Fibroblast of skin of scalp (primary cell): ENCODE measurements around the gene TSPAN11.

Experiments
- DNase-seq: peaks from one replicate; pipeline ENCODE4 v3.0.0-alpha.2; 2013

The TSPAN11 gene

DNA sequence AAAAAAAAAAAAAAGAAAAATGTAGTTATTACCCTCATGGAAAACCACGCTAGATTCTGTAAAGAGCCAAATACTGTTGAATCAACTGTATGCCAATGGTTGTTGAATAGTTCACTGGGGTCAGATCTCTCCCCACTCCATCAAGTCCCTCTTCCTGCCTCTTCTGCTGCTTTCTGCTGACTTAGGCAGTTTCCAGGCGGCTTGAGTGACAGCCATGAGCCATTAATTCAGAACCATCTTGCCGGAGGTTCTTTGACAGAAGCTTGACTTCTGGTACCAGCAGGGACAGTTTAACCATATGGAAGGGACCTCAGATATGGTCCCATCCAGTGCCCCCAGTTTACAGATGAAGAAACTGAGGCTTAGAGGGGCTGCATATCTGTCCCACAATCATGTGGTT lies 34.5 kb downstream of the TSPAN11 start:
- no peak for DNase-seq

DNA sequence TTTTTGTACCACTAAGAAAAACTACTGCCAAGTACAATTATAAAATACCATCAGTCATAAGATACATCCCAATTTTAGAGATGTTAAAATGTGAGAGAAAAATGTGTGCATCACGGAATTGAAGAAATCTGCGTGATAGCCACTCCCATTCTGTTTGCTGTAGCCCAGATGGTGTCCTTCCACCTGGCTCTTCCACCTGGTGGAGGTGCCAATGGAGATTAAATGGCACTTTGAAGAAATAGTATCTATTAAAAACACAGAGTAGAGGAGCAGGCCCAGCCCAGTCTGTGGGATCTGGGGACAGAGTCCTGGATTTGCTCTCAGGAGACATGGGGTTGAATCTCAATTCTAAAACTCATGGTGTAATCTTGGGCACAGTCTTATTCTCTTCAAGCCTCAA lies 35.5 kb downstream of the TSPAN11 start:
- DNase-seq, result no peak

DNA sequence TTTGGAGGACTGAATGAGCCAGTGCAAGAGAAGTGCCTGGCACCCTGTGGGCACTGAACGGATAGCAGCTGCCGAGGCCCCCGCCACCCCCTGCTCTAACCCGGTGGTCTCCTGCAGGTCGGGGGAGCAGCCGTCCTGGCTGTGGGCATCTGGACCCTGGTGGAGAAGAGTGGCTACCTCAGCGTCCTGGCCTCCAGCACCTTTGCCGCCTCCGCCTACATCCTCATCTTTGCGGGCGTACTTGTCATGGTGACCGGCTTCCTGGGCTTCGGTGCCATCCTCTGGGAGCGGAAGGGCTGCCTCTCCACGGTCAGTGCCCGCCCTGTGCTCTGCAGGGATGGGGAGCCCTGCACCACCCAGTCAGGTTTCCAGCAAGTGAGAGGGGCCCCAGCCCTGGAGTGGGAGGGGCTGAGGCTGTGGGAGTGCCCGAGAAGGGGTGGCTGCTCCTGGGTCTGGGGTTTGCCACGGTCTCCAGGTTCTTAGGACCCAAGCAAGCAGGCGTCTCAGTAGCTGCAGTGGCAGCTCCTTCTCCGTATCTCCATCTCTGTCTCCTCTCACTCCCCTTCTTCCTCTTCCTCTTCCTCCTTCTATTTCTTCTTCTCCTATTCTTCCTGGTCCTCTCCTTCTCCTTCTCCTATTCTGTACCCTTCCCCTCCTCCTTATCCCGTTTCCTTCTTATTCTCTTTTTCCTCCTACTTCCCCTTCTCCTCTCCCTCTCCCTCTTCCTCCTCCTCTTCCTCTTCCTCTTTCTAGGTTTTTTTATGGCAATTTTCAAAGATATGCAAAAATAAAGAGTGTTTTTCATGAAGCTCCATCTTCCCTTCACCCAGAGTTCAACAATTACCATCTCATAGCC lies 37.4 kb downstream of the TSPAN11 start:
- DNase-seq, result no peak

DNA sequence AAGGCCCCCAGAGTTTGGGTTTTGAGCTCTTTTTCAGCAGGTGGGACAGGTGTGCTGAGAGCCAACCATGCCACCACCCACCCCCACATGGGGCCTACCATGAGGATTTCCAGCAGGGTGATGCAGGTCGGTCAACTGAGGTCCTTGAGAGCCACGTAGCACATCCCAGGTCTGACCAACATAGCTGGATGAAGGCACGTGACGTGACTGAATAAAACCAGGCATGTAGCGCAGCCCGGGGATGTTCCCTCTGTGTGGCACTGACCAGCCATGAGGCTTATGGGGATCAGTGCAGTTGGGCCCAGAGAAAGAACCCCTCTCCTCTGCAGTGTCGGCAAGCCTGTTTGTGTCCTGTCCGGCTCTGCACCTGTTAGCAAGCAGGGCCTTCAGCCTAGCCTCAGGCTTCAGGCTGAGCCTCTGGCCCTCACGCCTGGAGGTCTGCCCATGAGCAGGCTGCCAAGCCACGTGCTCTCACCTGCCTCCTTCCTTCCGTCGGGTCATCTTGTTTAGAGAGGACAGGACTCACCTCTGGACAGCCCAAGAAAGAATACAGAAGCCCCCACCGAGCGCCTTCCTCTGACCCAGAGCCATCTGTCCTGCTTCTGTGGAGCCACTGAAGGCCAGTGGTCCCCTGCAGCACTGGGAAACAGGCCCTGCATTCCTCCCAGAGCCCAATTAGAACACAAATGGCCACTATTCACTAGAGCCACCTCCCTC lies 38.5 kb downstream of the TSPAN11 start:
- DNase-seq, result no peak

DNA sequence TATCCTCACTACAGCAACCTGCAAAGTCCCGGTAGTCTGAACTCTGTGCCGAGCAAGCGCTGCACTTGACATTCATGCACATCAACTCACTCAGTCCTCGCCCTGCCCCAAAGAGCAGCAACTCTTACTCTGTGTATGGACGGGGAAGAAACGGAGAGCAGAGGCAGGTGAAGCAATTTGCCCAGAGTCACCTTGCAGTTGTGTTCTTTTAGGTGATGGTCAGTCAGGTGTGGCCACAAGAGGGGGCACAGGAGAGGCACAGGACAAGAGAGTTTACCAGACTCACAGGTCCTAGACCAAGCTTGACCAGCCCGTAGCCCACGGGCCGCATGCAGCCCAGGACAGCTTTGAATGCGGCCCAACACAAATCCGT lies 39.1 kb downstream of the TSPAN11 start:
- DNase-seq, result no peak

DNA sequence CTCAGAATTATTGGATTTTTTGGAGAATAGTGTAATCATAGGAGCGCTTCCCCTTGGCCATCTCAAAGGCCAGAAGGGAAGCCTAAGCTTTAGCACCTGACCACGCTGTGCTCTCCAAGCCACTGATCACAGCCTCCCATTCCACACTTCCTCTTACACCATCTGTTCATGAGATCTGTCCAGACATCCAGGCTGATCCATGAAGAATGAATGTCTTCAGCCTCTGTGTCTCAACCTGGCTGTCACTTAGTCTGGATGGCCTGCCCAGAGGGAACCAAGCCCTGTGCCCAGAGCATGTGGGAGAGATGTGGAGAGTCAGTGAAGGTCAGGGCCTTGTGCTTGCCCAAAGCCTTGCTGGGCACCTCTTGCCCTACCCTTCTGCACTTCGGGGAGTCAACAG lies 40.5 kb downstream of the TSPAN11 start:
- no peak for DNase-seq

DNA sequence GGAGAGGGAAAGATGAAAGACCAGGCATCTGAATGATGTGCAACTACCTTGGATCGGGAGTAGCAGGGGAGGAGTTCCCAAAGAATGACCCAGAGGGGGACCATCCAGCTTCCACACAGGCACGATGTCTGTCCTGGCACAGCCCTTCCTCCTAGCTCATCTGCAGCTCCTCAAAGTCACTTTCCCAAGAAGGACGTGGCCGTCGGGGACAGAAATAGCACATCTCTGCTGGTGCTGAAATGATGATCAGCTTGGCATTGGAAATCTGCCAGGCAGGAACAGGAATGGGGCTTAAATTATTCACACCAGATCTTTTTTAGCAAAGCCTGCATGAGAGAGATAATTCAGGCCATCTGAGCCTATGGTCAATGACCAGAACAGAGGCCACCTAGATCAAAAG lies 41.7 kb downstream of the TSPAN11 start:
- DNase-seq, result no peak

DNA sequence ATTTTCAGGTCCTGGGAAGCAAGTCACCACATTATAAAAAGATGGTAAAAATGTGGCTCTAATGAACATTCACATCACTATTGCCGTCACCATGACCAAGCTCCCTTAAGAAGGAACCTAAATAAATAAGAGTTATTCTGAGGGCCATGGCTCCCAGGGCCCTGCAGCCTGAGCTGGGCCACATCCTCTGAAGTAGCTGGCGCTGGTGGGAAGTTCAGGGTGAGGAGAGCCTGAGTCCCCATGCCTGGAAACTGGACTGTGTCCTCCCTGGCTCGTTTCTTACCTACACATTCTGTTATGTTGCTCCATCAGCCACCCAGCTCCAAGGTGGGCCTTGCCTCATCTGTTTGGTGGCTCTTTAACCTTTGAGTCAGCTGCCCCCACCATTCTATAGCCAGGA lies 42.5 kb downstream of the TSPAN11 start:
- no peak for DNase-seq

DNA sequence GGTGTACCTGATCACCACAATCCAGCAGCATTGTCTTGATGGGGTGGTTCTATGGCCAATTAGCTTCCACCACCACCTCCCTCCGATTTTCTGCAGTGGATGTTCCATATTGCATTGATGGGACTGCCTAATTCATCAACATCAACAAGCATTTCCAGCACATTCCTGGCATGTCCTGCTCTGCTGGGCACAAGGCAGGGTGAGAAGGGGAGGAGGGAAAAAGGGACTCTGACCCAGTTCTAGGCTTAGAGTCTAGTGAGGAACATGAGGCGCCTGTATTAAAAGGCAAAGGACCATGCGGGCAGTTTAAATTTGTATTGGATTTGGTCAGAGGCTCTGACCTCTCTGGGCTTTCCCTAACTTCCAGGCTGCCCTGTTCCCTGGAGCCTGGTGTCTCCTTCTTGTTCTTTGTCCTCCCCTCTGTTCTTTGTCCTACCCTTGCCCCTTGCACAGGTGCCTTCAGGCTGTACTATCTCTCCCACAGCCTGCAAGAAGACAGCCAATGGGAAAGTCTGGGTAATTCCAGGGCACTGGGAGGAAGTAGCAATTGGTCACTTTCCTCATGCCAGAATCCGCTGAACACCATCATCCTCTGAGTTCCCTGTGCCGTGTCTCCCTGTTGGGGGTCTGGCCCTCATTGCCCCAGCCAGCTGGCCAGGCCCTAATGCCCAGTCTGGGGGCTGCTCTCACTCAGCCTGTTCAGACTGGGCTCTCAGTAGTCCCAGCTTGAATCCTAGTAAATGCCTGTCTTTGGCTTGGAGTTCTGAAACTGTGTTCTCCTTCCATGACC lies 43.3 kb downstream of the TSPAN11 start:
- no peak for DNase-seq

DNA sequence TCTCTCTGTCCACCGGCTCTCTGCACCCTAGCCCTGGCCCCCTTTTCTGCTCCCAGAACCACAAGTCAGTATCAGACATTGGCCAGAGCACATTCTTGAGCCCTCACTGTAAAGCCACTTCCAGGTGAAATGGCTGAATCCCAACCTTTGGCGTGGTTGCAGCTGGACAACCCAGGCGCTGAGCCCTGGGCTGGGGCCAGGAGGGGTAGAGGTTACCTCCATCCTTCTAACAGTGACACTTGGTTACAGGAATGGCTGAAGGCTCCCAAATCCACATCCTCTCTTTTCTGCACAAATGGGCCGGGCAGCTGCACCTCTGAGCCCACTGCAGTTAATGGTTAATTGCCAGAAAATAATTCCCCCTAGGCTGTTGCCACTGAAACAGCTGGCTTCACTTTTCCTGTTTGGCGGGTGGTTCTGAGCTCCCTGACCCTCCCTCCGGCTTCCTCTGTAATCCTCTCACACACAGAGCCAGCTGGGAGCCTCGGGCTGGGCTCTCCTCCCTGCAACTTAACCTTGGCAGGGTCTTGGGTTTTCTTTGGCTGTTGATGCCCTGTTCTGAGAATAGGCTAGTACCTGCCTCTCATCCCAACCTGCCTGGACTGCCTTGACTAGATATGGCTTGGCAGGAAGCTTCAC lies 44.1 kb downstream of the TSPAN11 start:
- DNase-seq, result no peak

DNA sequence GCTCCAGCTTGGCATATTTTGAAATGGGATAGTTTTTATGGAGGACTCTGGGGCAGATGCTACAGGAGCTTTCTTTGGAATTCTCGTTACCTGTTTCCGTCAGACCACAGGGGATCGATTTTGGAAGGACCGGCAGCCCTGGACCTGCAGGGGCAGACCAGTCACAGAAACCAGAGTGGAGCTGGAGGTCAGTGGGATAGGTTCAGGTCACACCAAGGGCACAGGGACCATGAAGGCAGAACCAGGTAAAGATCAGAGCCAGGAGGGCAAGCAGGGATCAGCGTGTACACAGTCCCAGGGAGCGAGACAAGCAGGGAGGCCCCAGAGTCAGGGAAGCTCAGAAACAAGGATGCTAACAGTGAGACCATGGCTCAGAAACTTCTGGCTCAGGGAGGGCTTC lies 45.5 kb downstream of the TSPAN11 start:
- no peak for DNase-seq

DNA sequence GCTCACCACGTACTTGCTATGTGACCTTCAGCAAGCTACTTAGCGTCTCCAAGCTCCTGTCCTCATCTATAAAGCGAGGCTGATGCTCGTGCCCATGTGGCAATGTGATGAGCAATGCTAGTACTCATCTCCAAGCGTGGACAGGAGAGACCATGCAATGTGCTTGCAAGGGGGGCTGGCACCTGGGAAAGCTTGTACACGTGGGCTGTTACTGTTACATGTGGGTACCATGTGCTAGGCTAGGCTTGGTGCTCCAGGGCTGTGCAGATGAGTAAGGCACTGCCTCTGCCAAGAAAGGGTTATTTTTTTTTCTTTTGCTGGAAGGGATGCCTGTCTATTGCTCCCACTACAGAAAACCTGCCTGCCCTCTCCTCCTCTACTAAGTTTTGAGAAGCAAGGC lies 46.6 kb downstream of the TSPAN11 start:
- DNase-seq, result no peak

DNA sequence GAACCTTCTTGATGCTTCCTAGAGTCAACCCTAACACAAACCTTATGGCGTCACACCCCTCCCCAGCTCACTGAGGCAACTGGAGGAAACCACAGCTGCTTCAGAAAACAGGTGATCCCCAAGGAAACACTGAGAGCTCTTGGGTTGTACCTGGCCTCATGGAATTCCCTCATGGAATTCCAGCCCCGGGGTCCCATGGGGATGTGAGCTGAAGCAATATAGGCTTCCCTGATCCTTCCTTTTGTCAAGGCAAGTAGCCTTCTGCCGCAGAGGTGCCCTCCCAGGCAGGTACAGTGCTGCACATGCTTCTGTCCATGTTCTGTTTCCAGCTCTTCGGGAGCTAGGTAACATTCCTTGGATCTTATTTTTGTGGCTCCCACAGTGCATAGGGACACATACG lies 47.3 kb downstream of the TSPAN11 start:
- no peak for DNase-seq

DNA sequence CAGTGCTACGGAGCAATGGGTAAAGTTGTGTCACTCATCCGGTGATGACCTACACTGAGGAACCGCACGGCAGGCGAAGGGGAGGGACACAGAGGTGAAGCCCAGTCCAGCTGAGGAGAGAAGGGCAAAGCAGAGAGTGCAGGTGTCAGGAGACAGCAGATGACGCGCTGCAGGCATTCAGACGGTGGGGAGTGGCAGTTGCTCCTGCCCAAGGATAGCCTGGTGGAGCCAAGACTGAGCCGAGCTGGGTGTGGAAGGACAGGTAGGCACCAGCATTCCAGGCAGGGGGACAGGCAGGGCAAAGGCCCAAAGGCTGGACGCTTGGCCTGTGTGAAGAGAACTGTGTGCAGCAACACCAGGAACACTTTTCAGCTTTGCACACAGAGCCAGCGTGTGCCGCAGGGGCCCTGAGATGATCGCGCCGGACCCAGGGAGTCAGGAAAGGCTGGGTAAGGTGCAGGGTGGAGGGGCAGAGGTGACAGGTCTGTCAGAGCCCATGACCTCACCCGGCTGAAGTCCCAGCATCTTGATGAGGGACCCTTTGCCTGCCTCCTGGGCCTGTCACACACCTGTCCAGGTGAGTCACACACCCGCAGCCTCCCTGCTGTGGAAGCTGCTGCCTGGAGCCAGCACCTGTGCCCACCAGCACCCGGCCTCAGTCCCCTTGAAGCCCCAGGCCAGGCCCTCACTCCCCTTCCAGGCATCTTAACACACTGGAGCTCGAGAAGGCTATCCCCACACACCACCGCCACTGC lies 48.4 kb downstream of the TSPAN11 start:
- no peak for DNase-seq

DNA sequence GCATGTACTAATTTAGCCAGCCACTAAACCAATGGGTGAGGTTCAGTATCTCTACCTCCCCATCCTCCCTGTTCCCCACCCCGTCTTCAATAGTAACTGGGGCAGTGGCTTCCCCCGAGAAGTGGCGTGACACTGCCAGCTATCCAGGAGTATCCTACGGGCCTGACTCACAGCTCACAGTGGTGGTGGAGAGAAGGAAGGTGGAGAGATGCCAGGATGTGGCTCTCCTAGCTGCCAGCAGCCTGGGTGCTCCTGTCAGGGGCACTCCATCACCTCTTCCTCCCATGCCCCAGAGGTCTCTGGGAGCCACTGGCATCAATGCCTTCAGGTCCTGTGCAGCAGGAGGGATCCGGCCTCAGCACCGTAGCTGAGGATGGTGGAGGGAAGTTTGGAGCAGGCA lies 49.0 kb downstream of the TSPAN11 start:
- DNase-seq, result no peak

DNA sequence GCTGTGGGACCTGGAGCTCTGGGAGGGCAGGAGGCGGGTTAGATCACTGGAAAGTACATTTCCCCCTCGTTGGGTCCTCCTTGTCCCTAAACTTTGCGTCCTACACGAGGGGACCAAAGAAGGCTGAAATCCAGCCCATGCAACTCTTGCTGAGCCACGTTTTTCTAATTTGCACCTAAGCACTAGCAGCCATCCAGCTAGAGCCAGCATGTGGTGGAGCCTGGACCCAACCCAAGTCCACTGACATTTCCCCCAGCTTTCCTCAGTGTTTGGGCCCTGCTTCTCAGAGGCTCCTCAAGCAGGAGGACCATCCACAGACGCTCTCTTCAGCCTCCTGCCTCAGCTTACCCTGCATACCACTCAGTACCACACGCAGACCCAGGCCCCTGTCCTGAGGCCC lies 49.7 kb downstream of the TSPAN11 start:
- no peak for DNase-seq

DNA sequence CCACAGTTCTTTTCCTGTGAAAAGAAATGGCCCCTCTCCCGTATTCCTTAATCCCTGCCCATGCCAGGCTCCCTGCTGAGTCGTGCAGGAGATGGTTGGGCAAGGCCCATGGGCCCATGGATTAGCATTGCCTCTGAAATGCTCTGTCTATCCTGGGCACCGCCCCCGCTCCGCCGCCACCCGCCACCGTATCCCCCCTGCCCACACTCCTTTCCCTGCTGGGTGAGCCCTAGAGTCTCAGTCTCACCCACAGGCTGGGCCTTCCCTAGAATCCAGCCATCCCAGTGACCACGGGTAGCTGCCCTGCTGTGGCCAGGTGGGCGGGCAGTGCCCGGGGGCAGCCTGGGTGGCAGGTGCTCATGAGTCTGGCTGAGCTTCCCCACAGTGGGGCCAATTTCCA lies 50.6 kb downstream of the TSPAN11 start:
- DNase-seq, result no peak

DNA sequence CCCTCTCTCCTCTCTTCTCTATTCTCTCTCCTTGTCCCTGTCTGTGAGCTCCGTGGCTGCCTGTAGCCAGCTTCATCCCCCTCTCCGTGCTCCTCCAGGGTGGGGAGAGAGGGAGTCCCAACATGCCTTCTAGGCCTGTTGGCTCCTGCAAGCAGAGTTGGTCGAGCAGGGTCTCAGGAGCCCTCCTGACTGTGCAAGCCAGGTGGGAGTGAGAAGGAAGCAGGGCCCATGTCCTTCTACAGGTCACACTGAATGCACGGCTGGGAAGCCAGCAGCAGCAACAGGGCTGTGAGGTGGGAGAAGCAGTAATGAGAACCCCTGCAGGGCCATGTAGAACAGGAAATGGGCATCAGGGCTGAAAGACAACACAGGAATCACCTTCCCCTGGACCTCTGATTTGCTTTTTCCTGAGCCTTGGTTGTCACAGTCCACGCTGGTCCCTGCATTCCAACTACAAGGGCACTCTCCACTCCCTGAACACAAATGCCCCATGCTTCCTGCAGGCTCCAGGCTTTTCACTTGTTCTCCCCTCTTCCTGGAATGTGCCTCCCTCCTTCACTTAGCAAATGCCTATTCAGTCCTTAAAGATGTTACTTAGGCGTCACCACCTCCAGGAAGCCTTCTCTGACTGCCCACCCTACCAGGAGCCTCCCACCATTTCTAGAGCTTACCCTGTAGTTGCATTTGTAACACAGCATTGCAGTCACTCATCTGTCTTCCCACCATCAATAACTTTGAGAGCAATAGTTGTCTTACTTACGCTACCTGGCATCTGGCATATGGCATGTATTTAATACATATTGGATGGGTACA lies 51.2 kb downstream of the TSPAN11 start:
- DNase-seq, result no peak

DNA sequence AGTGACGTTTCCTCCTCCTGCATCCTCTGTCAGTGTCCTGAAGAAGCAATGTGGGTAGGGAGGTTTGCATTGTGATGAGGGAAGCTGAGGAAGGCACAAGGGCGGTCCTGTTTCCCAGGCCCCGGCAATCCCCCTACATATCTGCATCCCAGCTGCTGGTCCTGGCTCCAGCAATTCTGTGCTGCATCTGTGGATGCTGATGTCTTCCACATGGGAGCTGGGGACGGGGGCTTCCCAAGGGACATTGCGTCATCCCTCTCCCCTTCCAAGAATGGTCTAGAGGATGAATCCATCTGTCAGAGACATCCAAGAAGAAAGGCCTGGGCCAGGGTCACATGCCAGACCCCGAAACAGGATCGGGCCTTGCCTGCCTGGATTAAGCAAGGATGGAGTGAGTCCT lies 52.1 kb downstream of the TSPAN11 start:
- no peak for DNase-seq

DNA sequence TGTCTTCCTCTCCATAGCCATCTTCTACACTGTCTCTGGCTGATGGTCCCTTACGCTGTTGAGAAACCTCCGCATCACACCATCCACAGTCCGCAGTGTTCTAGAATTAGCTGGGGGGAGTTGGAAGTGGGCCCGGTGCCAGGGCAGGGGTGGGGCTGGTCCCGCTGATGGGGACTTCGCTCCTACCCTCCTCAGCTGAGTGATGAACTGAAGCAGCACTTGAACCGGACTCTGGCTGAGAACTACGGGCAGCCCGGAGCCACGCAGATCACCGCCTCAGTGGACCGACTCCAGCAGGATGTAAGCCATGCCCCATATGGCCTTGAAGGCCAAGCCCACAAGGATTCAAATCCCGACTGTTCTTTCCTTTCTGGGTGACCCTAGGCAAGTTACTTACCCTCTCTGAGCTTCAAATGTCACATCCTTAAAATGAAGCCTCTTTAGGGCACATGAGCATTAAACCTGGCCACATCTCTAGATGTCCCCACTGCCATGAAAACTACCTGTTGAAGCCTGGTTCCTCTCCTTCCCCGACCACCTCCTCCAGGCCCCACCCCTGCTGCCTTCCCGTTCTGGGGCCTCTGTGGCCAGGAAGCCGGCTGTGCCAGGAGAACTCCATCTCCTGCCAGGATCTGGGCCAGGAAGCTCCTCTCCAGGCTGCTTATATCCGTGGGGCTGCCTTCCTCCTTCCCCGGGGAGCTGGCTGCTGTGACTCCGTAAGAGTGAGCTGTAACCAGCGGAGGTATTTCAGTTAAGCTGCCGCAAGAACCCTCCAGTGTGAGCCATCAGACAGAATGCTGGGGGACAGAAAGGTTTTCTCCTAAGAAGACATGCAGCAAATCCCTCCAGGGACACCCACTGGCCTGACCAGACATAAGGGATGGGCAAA lies 53.1 kb downstream of the TSPAN11 start:
- peak; percentile 40 for DNase-seq
